ENCODE data around the gene PITPNM3. TPM values are rescaled to one million over a fixed set of nuclear protein-coding genes. Genes with fewer than 3 reads are reported as not detected.

The PITPNM3 gene
- total RNA-seq, 1 donor from 2014 or later, result 0.72 TPM

DNA sequence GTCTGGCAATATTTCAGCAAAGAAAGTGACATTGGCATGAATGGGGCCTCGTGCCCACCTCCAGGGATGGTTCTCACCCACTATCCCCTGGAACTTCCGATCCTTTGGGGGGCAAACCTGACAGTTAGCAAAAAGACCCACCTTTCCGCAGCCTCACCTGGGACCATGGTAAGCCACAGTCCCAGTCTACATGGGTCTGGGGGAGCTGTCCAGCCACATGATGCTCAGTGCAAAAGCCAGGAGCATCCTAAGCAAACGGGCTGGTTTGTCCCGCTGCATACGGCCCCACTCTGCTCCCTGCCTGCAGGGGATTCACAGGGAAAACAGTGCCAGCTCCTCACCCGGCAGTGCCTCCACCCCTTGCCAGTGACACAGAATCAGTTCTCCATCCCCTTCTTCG, 140.7 kb downstream of the PITPNM3 start:
- DNase-seq (ENCODE audit: low read depth), result no peak

DNA sequence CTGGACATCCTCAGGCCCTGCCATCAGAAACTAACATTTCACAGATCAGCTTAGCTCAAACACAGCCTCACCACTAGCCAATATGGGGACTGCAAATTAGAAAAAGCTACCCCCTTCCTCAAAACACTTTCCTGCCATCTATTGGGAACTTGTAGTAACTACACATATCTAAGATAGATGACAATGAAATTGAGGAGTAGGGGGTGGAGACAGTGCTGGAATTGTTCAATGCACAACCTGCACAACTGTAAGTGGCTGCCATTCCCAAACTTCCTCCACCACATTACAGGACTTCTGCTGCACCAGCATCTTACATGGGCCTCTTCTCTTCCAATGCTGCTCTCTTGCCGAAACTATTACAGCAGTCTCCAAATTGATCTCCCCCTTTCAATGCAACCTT, 143.3 kb downstream of the PITPNM3 start:
- DNase-seq (ENCODE audit: low read depth), result peak; percentile 63

DNA sequence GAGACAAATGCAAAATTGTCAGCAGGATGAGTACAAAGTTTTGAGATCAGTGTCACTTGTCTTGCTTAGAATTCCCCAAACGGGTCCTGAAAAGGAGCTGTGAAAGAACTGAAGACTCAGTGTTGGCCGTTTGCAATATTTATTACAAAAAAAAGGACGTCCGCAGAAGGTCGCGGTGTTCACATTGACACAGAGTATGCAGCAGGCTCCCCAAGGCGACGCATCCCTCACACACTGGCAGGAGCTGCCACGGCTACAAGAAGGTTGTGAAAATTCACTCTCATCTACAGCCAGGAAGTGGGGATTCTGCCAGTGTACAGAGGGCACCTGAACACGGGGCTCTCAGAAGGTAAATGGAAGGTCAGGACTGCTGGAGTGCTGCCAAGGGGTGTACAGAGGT, 147.6 kb downstream of the PITPNM3 start:
- no peak for DNase-seq (ENCODE audit: low read depth)

DNA sequence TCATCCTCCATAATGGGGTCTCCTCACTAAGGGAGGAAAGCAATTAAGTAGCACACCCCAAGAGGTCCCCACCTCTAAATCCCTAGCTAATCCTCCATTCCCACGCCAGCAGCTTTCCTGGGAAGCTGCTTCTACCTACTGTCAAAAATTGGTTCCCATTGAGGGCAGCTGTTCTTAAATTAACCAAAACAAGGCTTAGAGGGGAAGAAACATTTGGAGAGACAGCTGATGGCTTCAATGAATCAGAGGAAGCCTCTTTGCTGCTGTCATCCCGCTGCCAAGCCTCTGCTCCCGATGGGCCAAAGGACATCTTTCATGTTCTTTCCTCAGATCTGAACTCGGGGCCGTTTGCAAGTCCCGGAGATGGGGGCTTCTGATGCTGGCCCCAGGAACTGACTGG, 148.1 kb downstream of the PITPNM3 start:
- DNase-seq (ENCODE audit: low read depth), result peak; percentile 65

DNA sequence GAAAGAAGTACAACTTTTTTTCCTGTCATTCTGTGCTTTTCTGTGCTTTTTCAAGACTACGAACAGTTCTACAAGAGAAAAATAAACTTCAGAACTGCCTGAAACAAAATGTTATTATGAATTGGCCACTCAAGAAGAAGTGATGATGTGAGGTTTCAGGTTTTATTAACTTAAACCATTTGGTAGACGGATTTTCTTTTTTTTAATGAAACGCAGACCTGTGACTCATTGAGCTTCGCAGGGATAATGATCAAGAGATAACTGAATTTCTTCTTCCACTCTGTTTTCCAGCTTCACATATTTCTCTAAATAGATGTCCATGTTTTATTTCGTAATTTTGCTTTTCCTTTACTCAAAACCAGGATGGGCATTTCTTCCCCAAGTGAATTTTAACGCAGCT, 154.1 kb downstream of the PITPNM3 start:
- DNase-seq (ENCODE audit: low read depth), result no peak

Other genes with a start within 250 kb of the PITPNM3 start
- not detected in 2 replicates for gene AIPL1, start 121.4 kb downstream of the PITPNM3 start, total RNA-seq
- gene PIMREG, start 112.1 kb downstream of the PITPNM3 start, total RNA-seq, result 1.0 and 5.3 TPM in 2 replicates
- 5.6 and 5.7 TPM in 2 replicates for gene KIAA0753, start 84.2 kb upstream of the PITPNM3 start, total RNA-seq
- gene TXNDC17, start 84.5 kb upstream of the PITPNM3 start, total RNA-seq, result 93.0 and 140 TPM in 2 replicates
- gene MED31, start 95.0 kb upstream of the PITPNM3 start, total RNA-seq, result 9.3 and 15.6 TPM in 2 replicates
- gene C17orf100, start 95.2 kb upstream of the PITPNM3 start, total RNA-seq, result 0.31 and 0.70 TPM in 2 replicates
- not detected in 2 replicates for gene SLC13A5, start 156.8 kb upstream of the PITPNM3 start, total RNA-seq
- 6.8 and 9.7 TPM in 2 replicates for gene XAF1, start 199.5 kb upstream of the PITPNM3 start, total RNA-seq
- gene FBXO39, start 219.7 kb upstream of the PITPNM3 start, total RNA-seq, result not detected in 2 replicates